ENCODE results near the gene ITGA3. TPM values are rescaled to one million over a fixed set of nuclear protein-coding genes. Genes with fewer than 3 reads are reported as not detected.

ITGA3 gene
- total and polyA plus RNA-seq, 2 of the 13 experiments (the other 11 are each of a cell fraction or from before 2014, with no cell fraction given): 0.48 to 0.69 TPM

DNA sequence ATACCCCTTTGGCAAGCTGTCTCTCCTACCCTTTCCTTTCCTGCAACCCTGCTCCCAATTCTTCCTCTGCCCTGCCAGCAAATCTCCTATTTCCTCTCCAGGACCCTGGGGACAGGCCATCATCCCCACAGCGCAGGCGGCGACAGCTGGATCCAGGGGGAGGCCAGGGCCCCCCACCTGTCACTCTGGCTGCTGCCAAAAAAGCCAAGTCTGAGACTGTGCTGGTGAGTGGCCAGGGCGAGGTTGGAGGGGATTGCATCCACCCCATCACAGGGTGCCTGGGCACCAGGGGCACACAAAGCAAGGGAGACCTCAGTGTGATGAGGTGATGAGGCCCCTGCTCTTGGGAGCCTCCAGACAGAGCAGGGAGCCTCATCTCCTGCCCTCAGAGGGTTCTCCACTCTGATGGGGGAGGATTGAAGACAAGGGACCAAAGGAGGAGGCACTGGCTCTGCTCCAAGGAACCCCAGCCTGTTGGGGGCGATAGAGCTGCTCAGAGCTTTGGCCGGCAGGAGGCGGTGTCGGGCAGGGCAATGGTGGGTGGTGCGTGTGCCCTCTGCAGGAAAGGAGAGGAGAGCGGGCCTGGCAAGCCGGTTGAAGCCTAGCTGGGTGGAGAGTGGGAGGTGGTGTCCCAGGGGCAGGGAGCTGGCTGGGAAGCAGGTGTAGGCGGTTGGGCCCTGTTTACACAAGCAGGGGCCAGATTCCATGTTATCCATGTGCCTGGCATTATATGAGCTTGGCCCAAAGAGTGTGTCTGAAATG, 23.6 kb downstream of the ITGA3 start (continued):
- TF ChIP-seq, protein P1, sequence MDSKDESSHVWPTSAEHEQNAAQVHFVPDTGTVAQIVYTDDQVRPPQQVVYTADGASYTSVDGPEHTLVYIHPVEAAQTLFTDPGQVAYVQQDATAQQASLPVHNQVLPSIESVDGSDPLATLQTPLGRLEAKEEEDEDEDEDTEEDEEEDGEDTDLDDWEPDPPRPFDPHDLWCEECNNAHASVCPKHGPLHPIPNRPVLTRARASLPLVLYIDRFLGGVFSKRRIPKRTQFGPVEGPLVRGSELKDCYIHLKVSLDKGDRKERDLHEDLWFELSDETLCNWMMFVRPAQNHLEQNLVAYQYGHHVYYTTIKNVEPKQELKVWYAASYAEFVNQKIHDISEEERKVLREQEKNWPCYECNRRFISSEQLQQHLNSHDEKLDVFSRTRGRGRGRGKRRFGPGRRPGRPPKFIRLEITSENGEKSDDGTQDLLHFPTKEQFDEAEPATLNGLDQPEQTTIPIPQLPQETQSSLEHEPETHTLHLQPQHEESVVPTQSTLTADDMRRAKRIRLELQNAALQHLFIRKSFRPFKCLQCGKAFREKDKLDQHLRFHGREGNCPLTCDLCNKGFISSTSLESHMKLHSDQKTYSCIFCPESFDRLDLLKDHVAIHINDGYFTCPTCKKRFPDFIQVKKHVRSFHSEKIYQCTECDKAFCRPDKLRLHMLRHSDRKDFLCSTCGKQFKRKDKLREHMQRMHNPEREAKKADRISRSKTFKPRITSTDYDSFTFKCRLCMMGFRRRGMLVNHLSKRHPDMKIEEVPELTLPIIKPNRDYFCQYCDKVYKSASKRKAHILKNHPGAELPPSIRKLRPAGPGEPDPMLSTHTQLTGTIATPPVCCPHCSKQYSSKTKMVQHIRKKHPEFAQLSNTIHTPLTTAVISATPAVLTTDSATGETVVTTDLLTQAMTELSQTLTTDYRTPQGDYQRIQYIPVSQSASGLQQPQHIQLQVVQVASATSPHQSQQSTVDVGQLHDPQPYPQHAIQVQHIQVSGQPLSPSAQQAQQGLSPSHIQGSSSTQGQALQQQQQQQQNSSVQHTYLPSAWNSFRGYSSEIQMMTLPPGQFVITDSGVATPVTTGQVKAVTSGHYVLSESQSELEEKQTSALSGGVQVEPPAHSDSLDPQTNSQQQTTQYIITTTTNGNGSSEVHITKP (CRISPR knock-in tag; IDR thresholded peaks at IDR 0.05; ENCODE audit: low read depth): no peak
- TF ChIP-seq EHMT2 (IDR thresholded peaks at IDR 0.05; ENCODE audit: borderline replicate concordance, low read depth, low read length) (no peak), HOXA9 (CRISPR knock-in tag; IDR thresholded peaks at IDR 0.05; ENCODE audit: borderline replicate concordance) (0 out of 2 replicates have a peak, but pooled peaks have one; percentile 45), ZNF333 (CRISPR knock-in tag; IDR thresholded peaks at IDR 0.05; ENCODE audit: borderline replicate concordance) (no peak), FOXM1 (CRISPR knock-in tag; IDR thresholded peaks at IDR 0.05) (no peak), MEIS2 (CRISPR knock-in tag; IDR thresholded peaks at IDR 0.05) (no peak), SMARCE1 (IDR thresholded peaks at IDR 0.05; ENCODE audit: borderline replicate concordance) (no peak), RXRA (CRISPR knock-in tag; IDR thresholded peaks at IDR 0.05) (peak; percentile 62), HMG20B (CRISPR knock-in tag; conservative IDR thresholded peaks at IDR 0.05) (no peak), PBX3 (CRISPR knock-in tag; IDR thresholded peaks at IDR 0.05; ENCODE audit: borderline replicate concordance) (no peak), CENPX (CRISPR knock-in tag; IDR thresholded peaks at IDR 0.05) (no peak), EED (CRISPR knock-in tag; IDR thresholded peaks at IDR 0.05) (no peak), ZBTB34 (CRISPR knock-in tag; IDR thresholded peaks at IDR 0.05) (no peak)
- TF ChIP-seq, protein P2, sequence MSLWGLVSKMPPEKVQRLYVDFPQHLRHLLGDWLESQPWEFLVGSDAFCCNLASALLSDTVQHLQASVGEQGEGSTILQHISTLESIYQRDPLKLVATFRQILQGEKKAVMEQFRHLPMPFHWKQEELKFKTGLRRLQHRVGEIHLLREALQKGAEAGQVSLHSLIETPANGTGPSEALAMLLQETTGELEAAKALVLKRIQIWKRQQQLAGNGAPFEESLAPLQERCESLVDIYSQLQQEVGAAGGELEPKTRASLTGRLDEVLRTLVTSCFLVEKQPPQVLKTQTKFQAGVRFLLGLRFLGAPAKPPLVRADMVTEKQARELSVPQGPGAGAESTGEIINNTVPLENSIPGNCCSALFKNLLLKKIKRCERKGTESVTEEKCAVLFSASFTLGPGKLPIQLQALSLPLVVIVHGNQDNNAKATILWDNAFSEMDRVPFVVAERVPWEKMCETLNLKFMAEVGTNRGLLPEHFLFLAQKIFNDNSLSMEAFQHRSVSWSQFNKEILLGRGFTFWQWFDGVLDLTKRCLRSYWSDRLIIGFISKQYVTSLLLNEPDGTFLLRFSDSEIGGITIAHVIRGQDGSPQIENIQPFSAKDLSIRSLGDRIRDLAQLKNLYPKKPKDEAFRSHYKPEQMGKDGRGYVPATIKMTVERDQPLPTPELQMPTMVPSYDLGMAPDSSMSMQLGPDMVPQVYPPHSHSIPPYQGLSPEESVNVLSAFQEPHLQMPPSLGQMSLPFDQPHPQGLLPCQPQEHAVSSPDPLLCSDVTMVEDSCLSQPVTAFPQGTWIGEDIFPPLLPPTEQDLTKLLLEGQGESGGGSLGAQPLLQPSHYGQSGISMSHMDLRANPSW (CRISPR knock-in tag; IDR thresholded peaks at IDR 0.05; ENCODE audit: borderline replicate concordance): no peak
- TF ChIP-seq, protein P3, sequence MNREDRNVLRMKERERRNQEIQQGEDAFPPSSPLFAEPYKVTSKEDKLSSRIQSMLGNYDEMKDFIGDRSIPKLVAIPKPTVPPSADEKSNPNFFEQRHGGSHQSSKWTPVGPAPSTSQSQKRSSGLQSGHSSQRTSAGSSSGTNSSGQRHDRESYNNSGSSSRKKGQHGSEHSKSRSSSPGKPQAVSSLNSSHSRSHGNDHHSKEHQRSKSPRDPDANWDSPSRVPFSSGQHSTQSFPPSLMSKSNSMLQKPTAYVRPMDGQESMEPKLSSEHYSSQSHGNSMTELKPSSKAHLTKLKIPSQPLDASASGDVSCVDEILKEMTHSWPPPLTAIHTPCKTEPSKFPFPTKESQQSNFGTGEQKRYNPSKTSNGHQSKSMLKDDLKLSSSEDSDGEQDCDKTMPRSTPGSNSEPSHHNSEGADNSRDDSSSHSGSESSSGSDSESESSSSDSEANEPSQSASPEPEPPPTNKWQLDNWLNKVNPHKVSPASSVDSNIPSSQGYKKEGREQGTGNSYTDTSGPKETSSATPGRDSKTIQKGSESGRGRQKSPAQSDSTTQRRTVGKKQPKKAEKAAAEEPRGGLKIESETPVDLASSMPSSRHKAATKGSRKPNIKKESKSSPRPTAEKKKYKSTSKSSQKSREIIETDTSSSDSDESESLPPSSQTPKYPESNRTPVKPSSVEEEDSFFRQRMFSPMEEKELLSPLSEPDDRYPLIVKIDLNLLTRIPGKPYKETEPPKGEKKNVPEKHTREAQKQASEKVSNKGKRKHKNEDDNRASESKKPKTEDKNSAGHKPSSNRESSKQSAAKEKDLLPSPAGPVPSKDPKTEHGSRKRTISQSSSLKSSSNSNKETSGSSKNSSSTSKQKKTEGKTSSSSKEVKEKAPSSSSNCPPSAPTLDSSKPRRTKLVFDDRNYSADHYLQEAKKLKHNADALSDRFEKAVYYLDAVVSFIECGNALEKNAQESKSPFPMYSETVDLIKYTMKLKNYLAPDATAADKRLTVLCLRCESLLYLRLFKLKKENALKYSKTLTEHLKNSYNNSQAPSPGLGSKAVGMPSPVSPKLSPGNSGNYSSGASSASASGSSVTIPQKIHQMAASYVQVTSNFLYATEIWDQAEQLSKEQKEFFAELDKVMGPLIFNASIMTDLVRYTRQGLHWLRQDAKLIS (CRISPR knock-in tag; IDR thresholded peaks at IDR 0.05): no peak
